Fibroblast of skin of right quadriceps (primary cell): Measurements from ENCODE around the gene CNTNAP2.

Source experiments
- DNase-seq: peaks from one replicate; pipeline ENCODE4 v3.0.0-alpha.2; 2013

The CNTNAP2 gene

GRCh38 chr7:146449625-146450024, 333.0 kb downstream of the CNTNAP2 start:
- no peak for DNase-seq

GRCh38 chr7:146455091-146455655, 338.6 kb downstream of the CNTNAP2 start:
- DNase-seq: no peak

- no peak for DNase-seq
Observed at GRCh38 chr7:146479040-146479439, 362.4 kb downstream of the CNTNAP2 start.

- no peak for DNase-seq
Observed at GRCh38 chr7:146486519-146486918, 369.9 kb downstream of the CNTNAP2 start.

DNA sequence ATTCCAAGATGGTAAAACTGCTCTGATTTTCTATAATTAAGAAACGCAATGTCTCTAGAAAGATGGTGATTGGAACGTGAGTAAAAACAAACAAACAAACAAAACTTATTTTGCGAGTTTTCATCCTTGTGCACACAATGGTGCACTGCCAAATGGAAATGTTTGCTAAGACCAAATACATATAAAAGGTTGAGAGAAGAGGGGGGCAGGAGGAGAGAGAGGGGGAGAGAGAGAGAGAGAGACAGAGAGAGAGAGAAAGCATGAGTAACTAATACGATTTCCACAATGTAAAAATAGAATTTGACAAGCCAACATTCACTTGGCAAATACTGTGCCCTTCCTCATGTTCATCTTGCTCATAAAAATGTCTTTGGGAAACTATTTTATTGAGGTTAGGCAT, 375.4 kb downstream of the CNTNAP2 start:
- no peak for DNase-seq

DNA sequence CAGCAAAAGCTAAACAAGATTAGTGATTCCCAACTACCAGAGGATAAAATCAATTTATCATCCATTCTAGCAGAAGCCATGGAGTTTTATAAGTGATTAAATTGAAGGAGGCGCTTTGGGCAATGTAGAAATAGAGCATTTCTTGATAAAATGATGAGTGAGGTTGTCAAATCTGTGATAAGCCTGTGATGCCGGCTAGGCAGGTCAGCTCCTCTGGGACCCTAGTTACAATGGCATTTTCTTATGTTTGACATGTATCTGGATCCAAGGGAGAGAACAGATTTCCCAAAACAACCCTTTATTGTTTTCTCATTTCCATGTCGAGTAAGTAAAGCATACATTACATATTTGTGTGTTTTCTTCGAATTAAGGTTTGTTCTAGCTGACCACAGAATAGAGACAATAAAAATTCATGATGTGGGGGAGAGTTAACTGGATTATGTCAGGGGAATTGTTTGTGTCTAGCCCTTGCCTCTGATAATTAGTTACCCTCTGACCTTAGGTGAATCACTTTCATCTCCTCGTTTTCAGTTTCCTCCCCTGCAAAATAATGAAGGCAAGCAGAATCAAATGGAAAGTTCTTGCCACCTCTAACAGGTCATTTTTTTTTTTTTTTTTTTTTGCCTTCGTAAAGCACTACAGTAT, 378.5 kb downstream of the CNTNAP2 start:
- no peak for DNase-seq

GRCh38 chr7:146496657-146497056, 380.1 kb downstream of the CNTNAP2 start:
- no peak for DNase-seq

DNA sequence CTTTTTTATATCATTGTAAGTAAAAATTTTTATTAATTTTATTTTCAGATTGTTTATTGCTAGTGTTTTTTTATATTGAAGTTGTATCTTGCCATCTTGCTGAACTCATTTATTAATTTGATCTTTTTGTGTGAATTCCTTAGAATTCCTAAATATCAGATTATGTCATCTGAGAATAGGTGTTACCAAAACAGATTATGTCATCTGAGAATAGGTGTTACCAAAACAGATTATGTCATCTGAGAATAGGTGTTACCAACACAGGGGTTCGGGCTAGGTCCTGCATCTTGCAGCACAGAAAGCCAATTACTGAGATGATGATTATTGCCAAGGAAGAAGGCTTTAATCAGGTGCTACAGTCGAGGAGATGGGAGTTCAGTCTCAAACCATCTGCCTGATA, 383.4 kb downstream of the CNTNAP2 start:
- DNase-seq: no peak

- no peak for DNase-seq
Observed at GRCh38 chr7:146503844-146504243, 387.2 kb downstream of the CNTNAP2 start.

- no peak for DNase-seq
Observed at GRCh38 chr7:146510088-146510680, 393.6 kb downstream of the CNTNAP2 start.

GRCh38 chr7:146514304-146514703, 397.7 kb downstream of the CNTNAP2 start:
- DNase-seq: no peak

- DNase-seq: no peak
Observed at GRCh38 chr7:146528581-146528980, 412.0 kb downstream of the CNTNAP2 start.

DNA sequence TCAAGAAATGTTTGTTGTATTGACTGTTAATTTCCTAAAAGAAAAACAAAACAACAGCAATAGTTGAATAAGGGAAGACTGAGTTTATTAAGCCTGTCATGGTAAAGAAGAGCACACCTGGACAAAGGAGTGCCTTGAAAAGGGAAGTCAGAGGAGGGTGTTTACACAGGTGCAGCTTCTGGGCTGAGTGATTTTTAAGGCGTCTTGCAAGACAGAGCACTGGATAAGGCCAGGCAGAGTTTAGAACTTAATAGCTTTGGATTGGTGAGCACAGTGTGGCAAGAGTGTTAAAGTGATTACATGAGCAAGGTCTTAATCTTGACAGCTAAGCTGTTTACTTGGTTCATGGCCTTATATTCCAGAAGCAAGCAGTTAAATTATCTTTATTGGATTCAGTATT, 423.2 kb downstream of the CNTNAP2 start:
- DNase-seq: no peak

DNA sequence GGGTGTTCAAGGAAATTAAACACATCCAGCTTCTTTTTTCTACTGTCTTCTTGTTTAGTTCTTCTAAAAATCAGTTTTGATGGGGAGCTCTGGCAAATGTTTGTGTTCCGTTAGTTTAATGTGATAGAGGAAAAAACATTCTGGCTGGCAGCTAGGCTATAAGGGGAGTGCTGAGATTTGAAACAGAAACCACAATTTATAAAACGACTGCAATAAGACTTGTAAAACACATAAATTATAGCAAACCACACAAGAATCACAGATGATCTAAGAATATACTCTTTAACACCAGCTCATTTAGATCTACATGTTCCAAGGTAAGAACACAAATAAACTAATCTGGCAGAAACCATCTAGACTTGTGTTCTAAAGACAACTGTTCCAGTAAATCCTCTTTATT, 425.5 kb downstream of the CNTNAP2 start:
- DNase-seq: no peak

DNA sequence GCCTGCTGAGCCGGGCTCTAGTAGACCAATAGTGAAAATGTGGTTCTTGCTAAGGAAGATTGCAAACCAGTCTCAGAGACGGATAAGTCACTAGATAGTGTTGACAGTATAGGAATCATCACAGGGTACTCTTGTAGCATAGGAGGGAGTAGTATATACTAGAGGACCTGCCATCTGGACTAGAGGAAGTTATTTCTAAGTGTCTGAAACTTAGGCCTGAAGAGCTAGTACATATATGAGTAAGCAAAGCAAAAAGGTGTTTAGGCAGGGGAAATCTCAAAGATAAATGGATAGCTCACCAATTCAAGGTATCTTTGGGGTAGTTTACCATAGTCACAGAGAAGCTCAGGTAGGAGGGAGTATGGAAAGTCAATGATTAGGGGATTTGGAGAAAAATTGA, 428.1 kb downstream of the CNTNAP2 start:
- no peak for DNase-seq

DNA sequence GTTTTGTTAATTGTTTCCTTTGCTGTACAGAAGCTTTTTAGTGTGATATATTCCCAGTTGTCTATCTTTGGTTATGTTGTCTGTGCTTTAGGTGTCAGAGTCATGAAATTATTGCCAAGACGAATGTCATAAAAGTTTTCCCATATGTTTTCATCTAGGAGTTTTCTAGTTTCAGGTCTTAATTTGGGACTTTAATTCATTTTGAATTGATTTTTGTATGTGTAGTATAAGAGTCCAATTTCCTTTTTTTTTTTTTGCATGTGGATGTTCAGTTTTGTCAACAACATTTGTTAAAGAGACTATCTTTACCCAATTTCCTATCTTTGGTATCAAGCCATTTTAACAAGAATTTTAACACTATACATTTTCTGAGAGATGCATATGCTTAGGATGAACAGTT, 432.2 kb downstream of the CNTNAP2 start:
- no peak for DNase-seq

- no peak for DNase-seq
Observed at GRCh38 chr7:146554556-146554955, 438.0 kb downstream of the CNTNAP2 start.

- no peak for DNase-seq
Observed at GRCh38 chr7:146557971-146558469, 441.4 kb downstream of the CNTNAP2 start.

GRCh38 chr7:146565872-146566271, 449.3 kb downstream of the CNTNAP2 start:
- no peak for DNase-seq

DNA sequence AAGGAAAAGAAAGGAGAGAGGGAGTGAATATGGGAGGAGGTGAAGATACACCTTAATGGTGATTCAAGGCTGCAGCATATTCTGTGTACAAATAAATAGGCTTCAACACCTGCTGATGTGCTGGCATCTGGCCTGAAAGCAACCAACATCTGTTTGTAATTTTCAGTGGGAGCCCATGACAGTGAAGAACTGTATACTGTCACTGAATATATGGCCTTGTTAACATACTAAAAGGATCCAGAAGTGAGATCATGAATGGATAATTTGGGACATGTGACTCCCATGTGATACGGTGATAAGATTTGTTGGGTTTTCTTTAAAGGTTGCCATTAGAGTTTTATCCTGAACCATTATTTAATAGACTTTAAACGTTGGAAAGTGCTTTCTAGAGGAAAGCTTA, 459.3 kb downstream of the CNTNAP2 start:
- no peak for DNase-seq

DNA sequence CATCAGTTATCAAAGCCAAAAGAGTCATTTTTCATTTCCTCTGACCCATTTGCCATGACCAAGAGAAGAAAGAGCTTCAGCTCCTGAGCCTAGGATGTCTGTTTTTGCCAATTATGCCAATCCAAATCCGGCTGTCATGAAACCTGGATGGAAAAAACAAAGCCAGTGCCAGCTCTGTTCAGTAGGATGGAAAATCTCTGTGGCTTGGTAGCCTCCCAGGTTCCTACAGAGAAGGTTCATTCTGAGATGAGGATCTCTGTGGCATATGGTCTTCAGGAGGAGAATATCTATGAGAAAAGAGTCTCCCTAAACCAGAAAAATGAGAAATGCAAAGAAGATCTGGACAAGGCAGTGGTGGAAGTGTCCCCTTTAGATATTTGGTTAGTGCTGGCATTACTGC, 475.4 kb downstream of the CNTNAP2 start:
- no peak for DNase-seq

GRCh38 chr7:146606628-146607027, 490.0 kb downstream of the CNTNAP2 start:
- DNase-seq: no peak

DNA sequence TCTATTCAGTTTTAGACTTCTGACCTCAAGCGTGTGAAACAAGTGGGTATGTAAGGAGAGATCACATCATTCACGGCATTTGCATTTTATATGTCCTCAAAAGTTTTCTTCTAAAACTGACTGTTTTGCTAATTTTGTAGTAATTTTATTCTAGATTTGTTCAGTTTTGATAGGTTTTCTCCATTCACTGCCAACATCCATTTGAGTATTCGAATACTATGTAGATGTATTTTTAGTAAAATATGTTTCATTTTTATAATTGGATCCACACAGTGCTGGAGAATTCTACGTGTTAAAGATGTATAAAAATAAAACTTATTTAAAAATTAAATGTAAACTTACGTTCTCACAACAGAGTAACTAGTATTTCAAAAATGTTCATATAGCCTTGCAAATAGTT, 503.0 kb downstream of the CNTNAP2 start:
- no peak for DNase-seq

- DNase-seq: no peak
Observed at GRCh38 chr7:146626912-146627311, 510.3 kb downstream of the CNTNAP2 start.
